ENCODE measurements around the gene TARP.

TARP gene

DNA sequence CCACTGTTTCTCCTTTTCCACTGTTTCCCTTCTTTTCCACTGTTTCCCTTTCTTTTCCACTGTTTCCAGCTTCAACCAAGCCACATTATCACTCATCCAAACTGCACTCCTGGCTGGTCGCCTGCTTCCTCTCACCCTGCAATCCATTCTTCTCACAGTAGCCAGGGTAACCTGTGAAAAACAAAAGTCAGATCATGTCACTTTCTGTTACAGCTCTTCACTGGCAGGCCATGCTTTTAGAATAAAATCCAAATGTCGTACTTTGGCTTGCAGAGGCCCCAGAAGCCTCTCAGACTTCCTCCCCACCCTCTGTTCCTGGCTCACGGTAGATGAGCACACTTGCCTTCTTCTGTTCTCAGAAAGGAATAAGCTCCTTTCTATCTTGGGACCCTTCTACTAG is 61.5 kb downstream of the TARP start:
- peak; percentile 63 for DNase-seq

DNA sequence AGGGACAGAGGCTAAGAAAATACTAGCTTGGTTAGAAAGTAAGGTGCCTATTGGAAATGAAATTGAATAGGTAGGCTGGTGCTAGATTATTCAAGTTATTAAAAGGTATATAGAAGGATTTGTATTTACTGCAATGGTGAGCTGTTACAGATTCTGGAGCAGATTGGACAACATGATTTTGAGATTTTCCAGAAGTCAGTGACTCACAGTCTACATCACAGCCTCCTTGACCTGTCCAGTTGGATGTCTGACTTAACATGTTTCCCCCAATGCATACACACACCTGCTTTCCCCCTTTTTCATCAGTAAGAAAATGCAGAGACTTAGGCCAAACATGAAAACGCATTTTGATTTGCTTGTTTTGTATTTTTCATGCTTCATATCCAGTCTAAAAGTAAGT is 62.0 kb downstream of the TARP start:
- DNase-seq, result no peak

Data from femur (tissue), 1 donor.